Measurements from ENCODE around the gene NCKAP5. TPM values are rescaled to one million over a fixed set of nuclear protein-coding genes. Genes with fewer than 3 reads are reported as not detected.
A peak's percentile ranks its signal among the peaks of the same experiment; 100 is the strongest.

Gene NCKAP5
- total RNA-seq, 1 donor from 2014 or later, result under 0.01 TPM

DNA sequence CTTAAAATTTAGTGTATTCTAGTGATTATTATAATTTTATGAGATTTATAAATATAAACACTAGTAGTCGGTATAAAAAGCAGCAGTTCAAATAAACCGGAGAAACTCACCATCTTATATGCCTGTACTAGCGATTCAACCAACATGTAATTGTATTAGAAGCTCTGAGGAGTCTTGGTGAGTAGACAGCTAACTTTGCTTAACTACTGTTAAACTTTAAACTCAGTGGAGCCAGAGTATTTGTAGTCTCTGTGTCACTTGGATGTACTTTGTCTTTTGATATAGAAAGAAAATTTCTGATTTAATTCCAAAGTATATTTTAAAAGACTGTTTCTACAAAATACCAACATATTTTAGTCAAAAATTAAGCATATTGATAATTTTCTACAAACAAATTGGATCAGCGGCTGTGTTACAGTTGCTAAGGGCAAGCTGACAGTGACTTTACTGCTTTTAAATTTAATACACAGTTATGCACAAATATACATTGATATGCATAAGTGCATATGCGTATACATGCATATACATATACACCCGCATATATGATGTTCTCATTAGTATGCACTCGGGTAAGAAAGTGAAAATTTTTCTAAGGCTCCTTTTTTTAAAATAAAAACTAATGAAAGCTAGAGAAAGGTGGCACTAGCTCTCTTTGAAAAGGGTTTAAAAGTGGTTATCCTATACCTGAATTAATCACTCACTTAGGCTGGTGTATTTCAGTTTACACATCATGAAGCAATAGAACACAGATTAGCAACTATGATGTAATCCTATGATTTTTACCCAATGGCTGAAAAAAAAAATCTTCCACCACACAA, 374.5 kb downstream of the NCKAP5 start:
- no peak for DNase-seq

DNA sequence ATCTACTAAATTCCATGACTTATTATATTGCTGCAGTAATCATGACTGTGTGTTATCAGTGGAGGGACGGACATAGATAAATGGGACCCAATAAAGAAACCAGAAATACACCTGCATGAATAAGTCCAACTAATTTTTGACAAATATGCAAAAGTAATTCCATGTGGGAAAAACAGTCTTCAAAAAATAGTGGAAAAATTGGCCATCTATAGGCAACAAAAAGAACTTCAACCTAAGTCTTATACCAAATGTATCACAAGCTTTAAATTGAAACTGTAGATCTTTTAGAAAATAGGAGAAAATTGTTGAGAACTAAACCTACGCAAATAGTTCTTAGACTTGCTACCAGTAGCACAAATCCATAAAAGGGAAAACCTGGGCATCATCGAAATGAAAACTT, 376.2 kb downstream of the NCKAP5 start:
- DNase-seq, result no peak

DNA sequence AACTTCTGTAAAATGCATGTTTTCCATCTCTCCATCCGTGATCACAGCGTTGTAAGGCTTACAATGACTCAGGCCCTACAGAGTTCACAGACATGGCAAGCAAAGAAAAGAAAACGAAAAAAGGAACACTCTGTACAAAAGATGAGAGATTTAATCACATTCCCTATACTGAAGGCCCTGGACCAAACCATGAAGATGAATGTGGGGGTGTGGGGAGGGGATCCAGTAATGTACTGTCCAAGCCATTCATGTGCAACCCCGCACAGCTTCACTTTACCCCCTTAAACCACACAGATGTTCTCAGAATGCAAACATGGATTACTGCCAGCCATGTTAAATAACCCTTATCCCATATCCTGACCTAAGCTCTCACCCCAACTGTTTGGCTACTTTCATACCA, 391.1 kb downstream of the NCKAP5 start:
- DNase-seq, result no peak

- DNase-seq, result no peak
Observed at GRCh38 chr2:133175926-133176325, 392.3 kb downstream of the NCKAP5 start.

- DNase-seq, result no peak
Observed at GRCh38 chr2:133173224-133173623, 395.0 kb downstream of the NCKAP5 start.

DNA sequence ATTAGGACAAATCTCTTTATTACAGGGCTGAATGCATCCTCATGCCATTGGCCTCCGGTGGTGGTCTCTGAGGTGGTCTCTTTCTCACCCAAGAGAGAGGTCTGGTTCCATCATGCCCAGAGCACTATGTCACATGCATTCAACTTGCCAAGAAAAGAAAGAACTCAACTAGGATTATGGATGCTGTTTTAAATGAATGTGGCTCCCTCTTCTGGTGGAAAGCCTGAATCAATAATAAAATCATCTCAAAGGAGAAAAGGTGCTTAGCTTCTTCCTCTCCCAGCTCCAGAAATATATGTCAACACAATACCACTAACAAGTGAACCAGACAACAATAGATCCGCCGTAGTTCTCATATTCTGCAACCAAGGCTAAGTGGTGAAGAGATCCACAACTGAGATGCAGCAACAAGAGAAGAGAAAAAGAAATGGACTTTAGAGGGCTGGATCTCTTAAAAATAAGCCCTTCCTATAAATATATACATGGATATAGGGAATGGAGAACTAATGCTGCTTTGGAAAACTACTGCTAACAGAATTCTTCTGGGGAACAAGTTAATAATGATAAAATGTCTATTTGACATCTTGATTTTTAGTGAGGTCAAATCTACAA, 396.8 kb downstream of the NCKAP5 start:
- DNase-seq, result peak; percentile 79

- no peak for DNase-seq
Observed at GRCh38 chr2:133169274-133169912, 398.9 kb downstream of the NCKAP5 start.

DNA sequence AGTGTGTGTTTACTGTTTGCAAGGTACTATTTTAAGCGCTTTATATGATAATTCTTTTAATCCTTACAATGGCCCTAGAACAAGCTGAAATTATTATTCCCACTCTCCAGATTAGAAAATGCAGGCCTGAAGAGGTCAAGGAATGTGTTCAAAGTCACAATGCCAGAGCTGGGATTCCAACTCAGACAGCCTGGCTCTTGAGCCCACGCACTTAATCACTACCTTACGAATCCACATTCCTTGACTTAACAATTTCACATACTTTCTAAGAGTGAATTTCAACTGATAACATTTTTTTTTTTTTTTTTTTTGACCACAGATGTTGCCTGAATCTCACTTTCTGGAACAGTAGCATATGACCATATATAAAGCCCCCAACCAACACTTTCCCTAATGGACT, 400.3 kb downstream of the NCKAP5 start:
- no peak for DNase-seq

DNA sequence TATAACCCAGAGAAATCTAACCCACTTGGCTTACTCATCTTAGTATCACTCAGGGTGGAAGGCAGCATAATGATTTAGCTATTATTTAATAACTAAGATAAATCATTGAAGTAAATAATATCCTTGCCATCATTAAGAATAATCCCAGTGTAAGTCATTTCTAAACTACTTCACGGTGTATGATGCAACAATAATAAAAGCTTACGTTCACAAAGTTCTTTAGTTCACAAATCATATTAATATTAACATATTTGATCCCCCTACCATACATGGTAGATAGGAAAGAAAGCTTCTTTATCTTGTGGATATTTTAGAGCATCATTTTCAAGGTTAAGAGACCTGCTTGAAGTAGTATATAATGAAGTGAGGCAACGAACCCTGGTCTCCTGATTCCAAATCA, 401.0 kb downstream of the NCKAP5 start:
- no peak for DNase-seq

DNA sequence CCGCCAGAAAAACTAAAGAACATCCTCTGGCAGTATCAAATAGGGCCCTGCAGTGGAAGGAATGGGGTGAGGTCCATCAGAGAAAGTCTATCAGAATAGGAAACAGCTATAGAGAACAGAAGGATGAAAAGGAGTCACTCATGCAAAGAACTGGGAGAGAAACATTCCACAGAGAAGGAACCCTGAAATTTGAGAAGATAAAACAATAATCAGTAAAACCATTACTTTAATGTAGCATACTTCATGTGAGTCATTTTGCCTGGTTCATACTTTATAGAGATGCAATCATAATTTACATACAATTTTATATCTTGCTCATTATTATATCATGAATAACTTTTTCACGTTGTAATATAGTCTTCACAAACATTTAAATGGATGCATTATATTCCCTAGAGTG, 402.2 kb downstream of the NCKAP5 start:
- no peak for DNase-seq

DNA sequence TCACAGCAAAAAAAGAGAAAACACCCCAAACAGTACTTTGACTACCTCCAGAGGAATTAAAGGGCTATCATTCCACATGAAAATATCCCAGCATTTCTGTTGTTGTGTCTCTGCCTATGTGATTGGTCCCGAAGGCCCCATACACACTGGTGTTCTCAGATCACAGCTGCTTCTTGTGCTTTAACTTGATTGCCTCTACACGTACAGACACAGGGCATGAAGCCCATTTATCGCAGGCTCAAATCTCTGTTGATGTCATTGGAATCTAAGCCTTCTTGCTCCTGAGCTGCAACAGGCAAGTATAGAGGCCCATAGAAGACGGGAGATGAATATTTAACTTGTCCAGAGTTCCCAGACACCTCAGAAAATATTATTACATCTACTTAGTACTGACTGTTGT, 405.2 kb downstream of the NCKAP5 start:
- DNase-seq, result no peak

DNA sequence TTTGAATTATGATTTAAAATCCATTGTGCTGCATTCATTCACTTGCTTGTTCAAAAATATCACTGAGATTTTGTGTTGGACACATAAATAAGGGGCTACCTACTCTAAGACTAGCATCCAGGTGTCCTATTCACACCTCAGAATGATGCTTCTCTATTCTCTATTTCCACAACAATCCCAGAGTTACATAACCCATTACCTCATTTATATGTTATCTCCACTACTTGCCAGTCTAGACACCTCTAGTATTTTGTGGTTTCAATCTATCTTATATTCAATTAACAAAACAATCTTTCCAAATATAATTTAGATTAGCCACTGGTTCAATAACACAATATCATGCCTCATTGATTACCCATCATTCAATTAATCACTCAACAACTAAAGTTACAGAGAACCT, 409.8 kb downstream of the NCKAP5 start:
- DNase-seq, result no peak

DNA sequence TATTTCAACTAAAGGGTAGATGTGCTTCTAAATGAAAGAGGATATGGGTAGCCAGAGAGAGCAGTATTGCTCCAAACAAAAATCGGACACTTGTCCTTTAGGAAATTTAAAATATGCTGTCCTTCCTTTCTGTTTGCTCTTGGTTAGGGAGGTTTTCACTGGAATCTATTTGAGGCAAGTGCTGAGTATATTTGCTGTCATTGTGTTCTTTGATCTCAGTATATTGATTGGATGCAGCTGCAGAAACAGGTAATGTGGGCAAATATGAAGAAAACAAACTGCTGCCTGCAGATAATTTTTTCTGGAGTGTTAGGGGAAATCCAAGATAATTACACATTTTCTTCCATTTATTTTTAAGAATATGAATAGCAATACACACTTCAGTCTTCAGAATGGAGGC, 410.2 kb downstream of the NCKAP5 start:
- DNase-seq, result no peak

- no peak for DNase-seq
Observed at GRCh38 chr2:133157141-133157540, 411.1 kb downstream of the NCKAP5 start.

DNA sequence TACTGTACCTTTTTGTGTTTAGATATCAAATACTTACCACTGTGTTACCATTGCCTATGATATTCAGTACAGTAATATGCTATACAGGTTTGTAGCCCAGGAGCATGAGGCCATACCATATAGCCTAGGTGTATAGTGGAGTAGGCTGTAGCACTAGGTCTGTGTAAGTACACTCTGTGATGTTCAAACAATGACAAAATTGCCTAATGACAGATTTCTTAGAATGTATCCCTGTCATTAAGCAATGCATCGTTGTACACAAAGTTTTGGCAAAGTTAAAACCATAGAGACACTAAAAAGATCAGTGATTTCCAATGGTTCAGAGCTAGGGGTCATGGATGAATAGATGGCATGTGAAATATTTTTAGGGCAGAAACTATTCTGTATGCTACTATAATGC, 415.5 kb downstream of the NCKAP5 start:
- DNase-seq, result no peak

DNA sequence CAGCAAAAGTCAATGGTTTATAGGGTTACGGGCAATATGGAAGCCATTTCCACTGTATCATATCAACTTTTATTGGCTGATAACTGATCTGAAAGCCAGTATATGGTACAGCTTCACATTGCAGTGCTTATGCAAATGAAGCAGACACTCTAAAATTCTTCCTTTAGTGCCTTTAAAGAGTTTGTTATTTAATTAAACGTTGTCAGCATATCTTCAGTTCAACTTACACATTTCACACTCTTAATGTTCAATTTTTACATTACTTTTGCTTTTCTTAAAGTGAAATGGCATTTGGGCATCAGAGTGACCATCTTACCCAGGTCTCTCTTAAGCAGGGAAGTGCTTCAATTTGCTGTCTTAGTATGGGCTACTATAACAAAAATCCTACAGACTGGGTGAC, 420.1 kb downstream of the NCKAP5 start:
- DNase-seq, result no peak

DNA sequence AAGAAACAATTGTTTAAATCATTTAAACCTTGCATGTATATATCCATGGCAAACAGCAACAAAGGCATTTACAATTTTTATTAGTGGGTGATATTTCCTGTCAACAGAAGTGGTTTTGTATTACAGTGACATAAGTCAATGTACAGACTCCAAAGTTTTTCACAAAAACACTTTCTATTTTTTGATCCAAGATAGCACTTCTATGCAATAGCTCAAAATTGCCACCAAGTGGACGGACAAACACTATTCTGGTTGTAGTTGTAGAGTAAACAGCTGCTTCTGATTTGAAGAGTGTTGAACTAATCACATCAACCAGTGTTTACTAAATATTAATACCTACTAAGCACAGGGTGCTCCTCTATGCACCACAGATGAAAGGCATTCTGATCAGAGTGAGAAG, 421.4 kb downstream of the NCKAP5 start:
- DNase-seq, result no peak

DNA sequence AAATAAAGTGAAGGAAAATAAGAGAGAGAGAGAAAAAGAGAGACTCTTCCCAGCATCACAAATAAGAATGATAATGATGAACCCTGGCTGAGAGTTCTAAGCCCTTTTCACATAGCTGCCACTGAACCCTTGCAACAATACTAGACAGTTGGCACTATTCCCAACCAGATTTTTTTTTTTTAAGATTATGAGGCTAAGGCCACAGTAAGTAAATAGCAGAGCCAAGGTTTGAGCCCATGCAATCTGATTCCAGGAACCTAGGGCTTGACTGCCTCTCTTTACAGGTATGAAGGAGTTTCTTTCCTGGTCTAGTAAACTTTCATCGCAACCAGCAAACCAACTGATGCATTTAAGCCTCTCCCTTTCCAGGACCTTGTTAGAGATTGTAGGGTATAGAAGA, 424.6 kb downstream of the NCKAP5 start:
- no peak for DNase-seq

GRCh38 chr2:133142087-133142486, 426.2 kb downstream of the NCKAP5 start:
- DNase-seq, result no peak

DNA sequence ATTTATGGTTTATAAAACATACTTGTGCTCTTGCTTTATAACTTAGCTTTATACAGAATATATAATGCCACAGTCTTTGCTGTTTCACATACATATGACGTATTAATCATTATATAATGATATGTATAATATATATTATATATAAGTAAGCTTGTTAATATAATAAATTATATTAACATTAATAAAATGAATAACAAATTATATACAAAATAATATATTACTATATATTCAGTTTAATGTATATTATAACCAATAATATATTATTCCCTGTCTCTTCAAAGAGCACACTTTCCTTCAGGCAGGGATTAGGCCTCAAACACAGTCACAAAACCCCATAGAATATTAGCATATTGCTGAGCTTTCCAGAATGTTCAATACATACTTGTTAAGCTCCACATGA, 427.6 kb downstream of the NCKAP5 start:
- DNase-seq, result no peak

- no peak for DNase-seq
Observed at GRCh38 chr2:133139847-133140533, 428.3 kb downstream of the NCKAP5 start.

DNA sequence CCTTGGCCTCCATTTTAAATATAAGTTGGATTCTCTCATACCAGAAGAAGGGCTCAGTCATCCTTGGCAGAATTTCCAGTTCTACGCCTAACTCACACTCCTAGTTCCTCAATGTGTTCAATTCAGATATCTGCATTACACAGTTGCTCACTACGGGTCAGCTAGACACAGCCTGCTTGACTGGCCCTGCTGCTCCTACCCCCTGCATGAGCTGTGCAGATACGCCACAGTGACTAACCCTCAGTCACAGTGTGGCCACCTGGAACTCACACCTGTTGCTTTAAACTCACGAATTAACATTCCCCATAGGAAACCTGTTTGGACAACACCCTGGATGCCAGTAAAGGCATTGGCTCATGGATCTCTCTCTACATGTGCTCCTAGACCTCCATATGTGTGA, 429.6 kb downstream of the NCKAP5 start:
- DNase-seq, result no peak

GRCh38 chr2:133135035-133135654, 433.1 kb downstream of the NCKAP5 start:
- DNase-seq, result no peak
